Smooth muscle cell (in vitro differentiated cells): ENCODE data around the gene TSPAN9. TPM values are rescaled to one million over a fixed set of nuclear protein-coding genes. Genes with fewer than 3 reads are reported as not detected.
"Not testable (repeated sequence)": the region's sequence is repeated elsewhere in the genome, so short reads cannot be mapped to it uniquely, and the experiment has no call there.

Experiments
- DNase-seq: peaks from one replicate; lab custom pipeline; 2025; ENCODE audit not compliant: unreplicated experiment; lab: John Stamatoyannopoulos, UW
- H2AFZ ChIP-seq: fragments of 200-600 bp; sonication (generic); 2 replicates; pipeline ENCODE4 v1.6.0; 2016; ENCODE audit warnings: antibody characterized with exemption, low read depth, mild to moderate bottlenecking
- H3F3A ChIP-seq: fragments of 200-600 bp; sonication (generic); 2 replicates; pipeline ENCODE4 v1.6.0; 2017; ENCODE audit warnings: antibody characterized with exemption, low read depth
- H3K27ac ChIP-seq: fragments of 200-600 bp; sonication (generic); 2 replicates; pipeline ENCODE4 v1.5.1; 2016; ENCODE audit warnings: low read depth, mild to moderate bottlenecking
- H3K27me3 ChIP-seq: fragments of 200-600 bp; sonication (generic); 2 replicates; pipeline ENCODE4 v1.6.1; 2016; ENCODE audit warnings: low read depth, mild to moderate bottlenecking
- H3K36me3 ChIP-seq: fragments of 200-600 bp; sonication (generic); 2 replicates; pipeline ENCODE4 v1.5.1; 2016; ENCODE audit warnings: low read depth
- H3K4me1 ChIP-seq: fragments of 200-600 bp; sonication (generic); 2 replicates; pipeline ENCODE4 v1.5.1; 2016; ENCODE audit warnings: low read depth
- H3K4me2 ChIP-seq: fragments of 200-600 bp; sonication (generic); 2 replicates; pipeline ENCODE4 v1.6.0; 2016; ENCODE audit warnings: mild to moderate bottlenecking
- H3K4me3 ChIP-seq: fragments of 200-600 bp; sonication (generic); 2 replicates; pipeline ENCODE4 v1.5.1; 2016; ENCODE audit warnings: mild to moderate bottlenecking
- H3K79me2 ChIP-seq: fragments of 200-600 bp; sonication (generic); 2 replicates; pipeline ENCODE4 v1.6.0; 2016; ENCODE audit warnings: low read depth, mild to moderate bottlenecking
- H3K9ac ChIP-seq: fragments of 200-600 bp; sonication (generic); 2 replicates; pipeline ENCODE4 v1.6.0; 2016; ENCODE audit warnings: low read depth
- H3K9me3 ChIP-seq: fragments of 200-600 bp; sonication (generic); replicated peaks from 2 replicates; pipeline ENCODE4 v1.5.1; 2016; ENCODE audit warnings: low read depth
- H4K20me1 ChIP-seq: fragments of 200-600 bp; sonication (generic); 2 replicates; pipeline ENCODE4 v1.6.0; 2016; ENCODE audit warnings: low read depth
- CTCF ChIP-seq: fragments of 200-600 bp; sonication (generic); IDR thresholded peaks from 2 replicates; pipeline ENCODE4 v1.5.1; 2017; ENCODE audit warnings: borderline replicate concordance, mild to moderate bottlenecking, antibody characterized with exemption; ENCODE audit not compliant: insufficient read depth, poor library complexity, severe bottlenecking
- WGBS: methylation state at CpG from one replicate; pipeline ENCODE4 v1.1.7; 2016; ENCODE audit warnings: low lambda C conversion rate; 5-methylcytosine and 5-hydroxymethylcytosine counted together
- polyA plus RNA-seq: library from polyadenylated mRNA; unstranded; fragments of >200 nt; fragmentation: Nextera tagmentation; extraction: Ambion mirVana; gene quantifications from 2 replicates; pipeline ENCODE4 v1.2.1, GENCODE V29; 2016
- total RNA-seq: library from RNA; depleted of rRNA; stranded (reverse); fragments of >200 nt; gene quantifications from 2 replicates; pipeline ENCODE4 v1.2.3, GENCODE V29; 2014

The TSPAN9 gene
- total and polyA plus RNA-seq, 2 experiments from 2014 or later = 17.7 to 29.8 TPM

GRCh38 chr12:3061501-3062215 is 15.5 kb upstream of the TSPAN9 start:
- no peak for TF ChIP-seq CTCF
- WGBS = 52% methylated on average over 3 of the region's 3 CpGs
- Histone ChIP-seq H4K20me1 (no peaks in the 10 kb centered on the region), H3K79me2 (no peaks in the 10 kb centered on the region), H3K4me3 (no peak overlapping the region), H3K4me2 (peak overlapping the region; percentile 64), H3K27me3 (no peaks in the 10 kb centered on the region), H2AFZ (no peak overlapping the region), H3K9ac (no peak overlapping the region), H3K36me3 (no peaks in the 10 kb centered on the region), H3K27ac (no peak overlapping the region), H3K9me3 (no peaks in the 10 kb centered on the region), H3F3A (peaks cover 8% of the 10 kb centered on the region), H3K4me1 (no peaks in the 10 kb centered on the region)
- no peak for DNase-seq

- H3K4me3 ChIP-seq = no peak overlapping the region
- no peak overlapping the region for H2AFZ ChIP-seq
- no peaks in the 10 kb centered on the region for H4K20me1 ChIP-seq
- no peak for TF ChIP-seq CTCF
- H3K36me3 ChIP-seq = no peaks in the 10 kb centered on the region
- H3K79me2 ChIP-seq = no peaks in the 10 kb centered on the region
- no peaks in the 10 kb centered on the region for H3K9me3 ChIP-seq
- H3F3A ChIP-seq = peaks cover 15% of the 10 kb centered on the region
- no peak overlapping the region for H3K4me2 ChIP-seq
- no peaks in the 10 kb centered on the region for H3K4me1 ChIP-seq
- WGBS = 73% methylated on average over 2 of the region's 2 CpGs
- H3K27me3 ChIP-seq = no peaks in the 10 kb centered on the region
- DNase-seq = no peak
- no peak overlapping the region for H3K27ac ChIP-seq
- H3K9ac ChIP-seq = no peak overlapping the region
Measured at GRCh38 chr12:3065300-3065699, 11.9 kb upstream of the TSPAN9 start.

GRCh38 chr12:3065846-3066245 is 11.3 kb upstream of the TSPAN9 start:
- not testable (repeated sequence) for H2AFZ ChIP-seq, H3K36me3 ChIP-seq, H4K20me1 ChIP-seq, H3K27ac ChIP-seq, H3K4me3 ChIP-seq, DNase-seq, H3K9ac ChIP-seq, H3K9me3 ChIP-seq, H3K4me2 ChIP-seq, H3K27me3 ChIP-seq, H3K4me1 ChIP-seq, H3K79me2 ChIP-seq
- 49% methylated on average over 3 of the region's 3 CpGs for WGBS
- peaks cover 18% of the 10 kb centered on the region for H3F3A ChIP-seq

- no peaks in the 10 kb centered on the region for H4K20me1 ChIP-seq
- WGBS = 35% methylated on average over 4 of the region's 4 CpGs
- no peak overlapping the region for H3K9ac ChIP-seq
- no peak overlapping the region for H2AFZ ChIP-seq
- DNase-seq = no peak
- H3F3A ChIP-seq = peaks cover 10% of the 10 kb centered on the region
- no peaks in the 10 kb centered on the region for H3K79me2 ChIP-seq
- H3K4me3 ChIP-seq = no peak overlapping the region
- TF ChIP-seq CTCF = no peak
- no peak overlapping the region for H3K4me2 ChIP-seq
- H3K4me1 ChIP-seq = no peaks in the 10 kb centered on the region
- H3K36me3 ChIP-seq = no peaks in the 10 kb centered on the region
- H3K9me3 ChIP-seq = no peaks in the 10 kb centered on the region
- H3K27ac ChIP-seq = no peak overlapping the region
- H3K27me3 ChIP-seq = no peaks in the 10 kb centered on the region
Measured at GRCh38 chr12:3069714-3070113, 7.5 kb upstream of the TSPAN9 start.
